NCI-H748 (cell line): Measurements from ENCODE around the gene PRKX.
"Not testable (repeated sequence)": the region's sequence is repeated elsewhere in the genome, so short reads cannot be mapped to it uniquely, and the experiment has no call there.

Experiments used
- DNase-seq: peaks from one replicate; lab custom pipeline; 2025; ENCODE audit not compliant: unreplicated experiment; lab: John Stamatoyannopoulos, UW

The PRKX gene

DNA sequence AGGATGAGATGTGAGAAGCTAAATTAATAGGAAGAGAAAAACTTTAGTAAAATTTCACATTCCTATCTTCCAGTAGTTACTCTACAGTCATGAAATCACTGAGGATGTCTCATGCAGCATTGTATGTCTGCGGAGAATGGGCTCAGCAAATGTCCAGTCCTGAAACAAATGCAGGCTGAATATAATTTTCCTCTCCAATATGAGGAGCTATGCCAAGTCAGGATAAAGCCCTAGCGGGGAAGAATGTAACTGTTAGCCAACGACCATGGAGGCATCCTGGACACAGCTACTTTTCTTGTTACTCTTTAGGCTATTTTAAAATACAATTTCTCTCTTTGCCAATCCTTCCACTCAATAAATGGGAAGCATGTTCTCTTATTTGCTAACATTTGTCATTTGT lies 127.7 kb downstream of the PRKX start:
- peak; percentile 61 for DNase-seq

DNA sequence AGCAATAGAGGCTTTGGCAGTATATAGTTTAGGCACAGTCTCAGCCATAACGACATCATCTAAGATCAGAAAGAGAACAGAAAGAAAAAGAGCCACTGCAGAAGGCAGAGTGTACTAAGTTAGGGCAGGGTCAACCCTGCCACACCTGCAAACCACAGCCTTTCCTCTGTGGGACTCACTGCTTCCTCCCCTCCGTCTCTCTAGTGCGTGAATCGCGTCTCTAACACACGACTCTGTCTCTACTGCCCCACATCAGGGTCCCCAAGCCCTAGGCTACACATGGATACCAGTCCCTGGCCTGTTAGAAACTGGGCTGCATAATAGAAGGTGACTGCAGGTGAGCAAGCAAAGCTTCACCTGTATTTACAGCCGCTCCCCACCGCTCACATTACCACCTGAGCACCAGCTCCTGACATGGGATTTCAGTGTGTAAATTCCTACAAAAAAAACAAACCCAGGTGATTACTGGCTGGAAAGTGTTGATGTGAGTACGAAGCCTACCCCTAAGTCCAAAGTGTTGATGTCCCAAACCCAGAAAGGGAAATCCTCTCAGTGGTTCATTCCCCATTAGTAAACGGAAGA lies 128.9 kb downstream of the PRKX start:
- DNase-seq, result peak; percentile 73

DNA sequence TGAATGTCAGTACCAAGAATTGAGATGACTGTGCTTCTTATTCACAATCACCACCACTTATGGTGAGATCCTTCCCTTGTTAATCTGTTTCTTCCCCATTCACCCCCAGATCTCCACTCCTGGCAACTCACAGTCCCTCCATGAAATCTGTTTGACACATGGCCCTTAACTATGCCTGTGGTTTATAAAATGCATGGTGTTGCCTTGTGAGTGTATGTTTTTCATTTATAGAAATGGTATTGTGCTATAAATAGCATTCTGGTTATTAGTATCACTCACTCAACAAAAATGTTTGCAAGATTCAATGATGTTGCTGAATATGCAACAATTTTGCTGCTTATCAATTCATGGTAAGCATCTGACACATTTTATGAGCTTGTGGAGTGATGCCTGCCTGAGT lies 131.0 kb downstream of the PRKX start:
- no peak for DNase-seq

DNA sequence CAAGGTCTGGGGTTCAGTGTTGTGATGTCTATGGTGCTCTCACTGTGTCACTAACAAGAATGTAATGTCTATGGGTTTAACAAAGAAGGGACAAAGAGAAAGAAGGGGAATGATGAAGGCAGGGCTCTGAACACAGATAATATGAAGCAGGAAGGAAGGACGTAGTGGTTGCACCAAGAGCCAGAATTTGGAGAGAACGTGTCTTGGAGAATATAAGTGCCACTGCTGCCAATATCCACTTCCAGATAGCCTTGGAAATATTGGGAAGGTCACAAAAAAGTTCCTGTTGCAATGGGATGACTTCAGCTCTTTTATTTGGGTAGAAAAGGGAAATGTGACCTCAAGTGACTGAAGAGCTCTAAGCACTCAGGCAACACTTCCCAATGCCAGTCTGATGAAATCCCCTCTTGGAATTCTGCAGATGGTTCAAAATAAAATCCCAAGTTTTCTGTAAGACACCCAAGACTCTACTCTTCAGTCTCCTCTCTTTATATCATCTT lies 131.8 kb downstream of the PRKX start:
- DNase-seq, result no peak

DNA sequence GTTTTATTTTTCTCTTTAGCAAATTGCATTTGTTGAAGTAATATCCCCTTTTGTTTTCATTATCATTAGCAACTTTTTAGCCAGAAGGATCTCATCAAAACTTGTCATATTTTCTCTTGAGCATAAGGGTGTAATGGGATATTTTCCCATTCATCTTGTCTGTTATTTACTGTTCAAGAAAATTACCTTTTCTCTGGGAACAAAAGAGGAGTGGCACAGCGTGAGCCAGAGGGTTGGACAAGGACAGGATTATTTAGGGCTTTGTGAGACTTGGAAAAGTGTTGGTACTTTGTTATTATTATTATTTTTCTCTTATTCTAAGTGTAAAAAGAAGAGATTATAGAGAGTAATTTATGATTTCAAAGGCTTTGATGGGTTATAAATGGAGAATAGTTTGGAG lies 135.9 kb downstream of the PRKX start:
- DNase-seq, result peak; percentile 40

DNA sequence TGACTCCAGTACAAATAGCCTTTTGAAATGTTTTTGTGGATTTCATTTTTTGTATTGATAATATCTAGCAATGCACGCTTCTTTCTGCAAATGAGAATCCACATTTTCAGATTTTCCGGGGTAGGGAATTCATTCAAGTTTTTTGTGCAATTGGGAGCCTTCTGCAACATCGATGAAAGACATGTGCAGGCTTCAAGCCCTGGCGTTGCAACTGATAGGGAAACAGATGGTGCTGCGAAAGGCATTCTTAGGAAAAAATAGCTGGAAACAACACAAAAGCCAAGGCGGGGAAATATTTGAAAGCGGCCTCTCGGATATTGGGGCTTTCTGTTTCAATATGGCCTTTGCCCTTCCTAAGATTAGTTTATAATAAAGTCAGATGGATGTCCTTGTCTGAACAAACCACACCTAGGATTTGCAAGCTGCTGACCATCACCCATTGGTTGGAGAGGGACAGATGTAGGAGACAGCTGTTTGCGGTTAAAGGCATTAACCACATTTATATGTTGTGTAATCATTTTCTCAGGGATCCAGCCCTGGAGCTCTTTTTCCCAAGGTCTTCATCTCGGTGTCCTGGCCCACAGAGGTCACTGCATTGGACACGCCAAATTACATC lies 136.5 kb downstream of the PRKX start:
- peak; percentile 33 for DNase-seq

DNA sequence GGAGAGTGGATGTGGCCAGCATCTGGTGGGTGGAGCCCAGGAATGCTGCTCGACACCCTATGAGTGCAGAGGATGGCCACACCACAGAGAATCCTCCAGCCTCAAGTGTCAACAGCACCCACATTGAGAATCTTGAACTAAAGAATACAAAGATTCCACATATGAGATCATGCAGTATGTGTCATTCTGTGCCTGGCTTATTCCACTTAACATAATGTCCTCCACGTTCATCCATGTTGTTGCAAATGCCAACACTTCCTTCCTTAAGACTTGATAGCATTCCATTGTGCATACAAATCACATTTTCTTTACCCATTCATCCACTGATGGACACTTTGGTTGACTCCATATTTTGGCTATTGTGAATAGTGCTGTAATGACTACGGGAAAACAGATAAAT lies 145.8 kb downstream of the PRKX start:
- DNase-seq, result no peak

DNA sequence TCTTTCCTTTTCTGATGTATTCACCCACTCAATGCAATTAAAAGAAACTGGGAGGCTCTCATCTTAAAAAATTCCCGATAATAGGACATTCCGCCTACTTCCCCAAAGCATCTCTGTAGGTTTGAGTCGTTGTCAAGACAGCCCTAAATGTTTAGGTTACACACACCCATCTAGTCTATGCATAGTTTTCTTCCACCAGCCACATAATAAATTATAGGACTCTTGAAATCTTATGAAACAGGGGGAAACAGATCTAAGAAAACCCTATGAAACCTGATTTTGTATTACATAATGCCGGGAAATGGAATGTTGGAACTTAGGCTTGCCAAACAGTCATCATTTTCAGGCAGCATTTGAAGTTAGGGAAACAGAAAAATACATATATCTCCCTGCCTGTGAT lies 150.0 kb downstream of the PRKX start:
- DNase-seq, result no peak

DNA sequence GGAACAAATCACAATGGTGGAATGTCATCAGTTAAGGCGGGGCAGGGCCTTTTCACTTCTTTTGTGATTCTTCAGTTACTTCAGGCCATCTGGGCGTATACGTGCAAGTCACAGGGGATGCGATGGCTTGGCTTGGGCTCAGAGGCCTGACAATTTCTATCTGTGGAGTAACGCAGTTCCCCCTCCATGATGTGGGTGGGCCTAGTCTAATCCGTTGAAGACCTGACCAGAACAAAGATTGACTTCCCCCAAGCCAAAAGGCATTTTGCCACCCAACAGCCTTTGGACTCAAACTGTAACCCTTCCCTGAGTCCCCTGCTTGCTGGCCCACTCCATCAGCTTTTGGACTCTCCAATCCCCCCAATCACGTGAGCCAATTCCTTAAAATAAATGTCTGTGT lies 153.4 kb downstream of the PRKX start:
- DNase-seq, result not testable (repeated sequence)
